Measurements from ENCODE around the gene NMS. TPM values are rescaled to one million over a fixed set of nuclear protein-coding genes. Genes with fewer than 3 reads are reported as not detected.

The NMS gene, protein sequence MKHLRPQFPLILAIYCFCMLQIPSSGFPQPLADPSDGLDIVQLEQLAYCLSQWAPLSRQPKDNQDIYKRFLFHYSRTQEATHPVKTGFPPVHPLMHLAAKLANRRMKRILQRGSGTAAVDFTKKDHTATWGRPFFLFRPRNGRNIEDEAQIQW
- not detected in 2 replicates for total RNA-seq (2014; rRNA removed; shearing (Covaris generic); ENCODE audit: low replicate concordance)

GRCh38 chr2:100470182-100470581 is at the start of gene NMS:
Gene NMS (plus strand): TSS chr2:100470482. CDS start chr2:100470489, 7 bp downstream.
- no peaks in the 10 kb centered on the region for H3K27me3 ChIP-seq (ENCODE audit: low read length)
- H3K4me2 ChIP-seq (ENCODE audit: low read depth, low read length, poor library complexity, severe bottlenecking), result no peak within 1 kb of the TSS
- DNase-seq, result no peak
- no peak within 1 kb of the TSS for H2AFZ ChIP-seq (ENCODE audit: low read length)
- no peaks in the 10 kb centered on the region for H3K79me2 ChIP-seq (ENCODE audit: low read length)
- H3K9me3 ChIP-seq (ENCODE audit: low read length), result no peaks in the 10 kb centered on the region
- no peak within 1 kb of the TSS for H3K4me3 ChIP-seq (ENCODE audit: low read length)
- H3K27ac ChIP-seq (ENCODE audit: low read length), result no peak within 1 kb of the TSS
- H4K20me1 ChIP-seq (ENCODE audit: insufficient read depth, low read depth, low read length), result no peaks in the 10 kb centered on the region
- H3K9ac ChIP-seq (ENCODE audit: low read length), result no peak within 1 kb of the TSS
- H3K4me1 ChIP-seq (ENCODE audit: low read length), result no peaks in the 10 kb centered on the region
- no peaks in the 10 kb centered on the region for H3K9me2 ChIP-seq (replicated peaks; ENCODE audit: insufficient read depth, low read length)
- no peaks in the 10 kb centered on the region for H3K36me3 ChIP-seq (ENCODE audit: insufficient read depth, low read length)

GRCh38 chr2:100422320-100423055 is 47.8 kb upstream of the NMS start:
- Histone ChIP-seq H3K9me2 (replicated peaks; ENCODE audit: insufficient read depth, low read length) (no peaks in the 10 kb centered on the region), H3K27me3 (ENCODE audit: low read length) (no peaks in the 10 kb centered on the region), H3K9me3 (ENCODE audit: low read length) (no peaks in the 10 kb centered on the region), H4K20me1 (ENCODE audit: insufficient read depth, low read depth, low read length) (no peaks in the 10 kb centered on the region), H3K4me3 (ENCODE audit: low read length) (no peak overlapping the region), H3K79me2 (ENCODE audit: low read length) (no peaks in the 10 kb centered on the region), H3K9ac (ENCODE audit: low read length) (no peak overlapping the region), H3K36me3 (ENCODE audit: insufficient read depth, low read length) (no peaks in the 10 kb centered on the region), H3K4me1 (ENCODE audit: low read length) (peaks cover 5% of the 10 kb centered on the region; the same call in 1 of the 2 replicates), H3K4me2 (ENCODE audit: low read depth, low read length, poor library complexity, severe bottlenecking) (no peak overlapping the region), H3K27ac (ENCODE audit: low read length) (no peak overlapping the region), H2AFZ (ENCODE audit: low read length) (no peak overlapping the region)
- no peak for DNase-seq

- Histone ChIP-seq H3K27ac (ENCODE audit: low read length) (no peak overlapping the region), H3K36me3 (ENCODE audit: insufficient read depth, low read length) (no peaks in the 10 kb centered on the region), H4K20me1 (ENCODE audit: insufficient read depth, low read depth, low read length) (no peaks in the 10 kb centered on the region), H3K4me3 (ENCODE audit: low read length) (no peak overlapping the region), H3K9ac (ENCODE audit: low read length) (no peak overlapping the region), H3K9me2 (replicated peaks; ENCODE audit: insufficient read depth, low read length) (no peaks in the 10 kb centered on the region), H3K9me3 (ENCODE audit: low read length) (no peaks in the 10 kb centered on the region), H3K27me3 (ENCODE audit: low read length) (no peaks in the 10 kb centered on the region), H3K4me2 (ENCODE audit: low read depth, low read length, poor library complexity, severe bottlenecking) (no peak overlapping the region), H3K4me1 (ENCODE audit: low read length) (no peaks in the 10 kb centered on the region), H2AFZ (ENCODE audit: low read length) (no peak overlapping the region), H3K79me2 (ENCODE audit: low read length) (no peaks in the 10 kb centered on the region)
- DNase-seq, result no peak
These were observed 46.7 kb upstream of the NMS start for GRCh38 chr2:100423631-100424030.

DNA sequence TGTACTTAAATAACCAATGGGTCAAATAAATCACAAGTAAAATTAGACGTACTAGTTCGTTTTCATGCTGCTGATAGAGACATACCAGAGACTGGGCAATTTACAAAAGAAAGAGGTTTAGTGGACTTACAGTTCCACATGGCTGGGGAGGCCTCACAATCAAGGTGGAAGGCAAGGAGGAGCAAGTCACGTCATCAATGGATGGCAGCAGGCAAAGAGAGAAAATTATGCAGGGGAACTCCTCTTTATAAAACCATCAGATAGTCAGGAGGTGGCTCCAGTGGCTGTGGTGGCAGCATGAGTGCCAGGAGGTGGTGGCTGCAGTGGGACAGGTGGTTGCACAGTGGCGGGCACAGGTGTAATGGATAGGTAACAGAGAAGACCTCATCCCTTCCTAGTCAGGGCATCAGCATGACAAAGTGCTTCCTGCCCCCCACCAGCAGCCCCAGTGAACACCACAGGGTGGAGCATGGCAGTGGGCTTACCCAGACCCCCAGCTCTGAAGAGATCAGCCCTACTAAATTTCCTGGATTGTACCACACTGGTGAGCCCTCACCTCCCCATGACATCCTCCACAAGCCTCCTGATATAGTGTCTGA is 45.9 kb upstream of the NMS start:
- Histone ChIP-seq H3K36me3 (ENCODE audit: insufficient read depth, low read length) (no peaks in the 10 kb centered on the region), H3K4me3 (ENCODE audit: low read length) (no peak overlapping the region), H3K79me2 (ENCODE audit: low read length) (no peaks in the 10 kb centered on the region), H4K20me1 (ENCODE audit: insufficient read depth, low read depth, low read length) (no peaks in the 10 kb centered on the region), H3K4me1 (ENCODE audit: low read length) (no peaks in the 10 kb centered on the region), H3K9me3 (ENCODE audit: low read length) (no peaks in the 10 kb centered on the region), H3K9ac (ENCODE audit: low read length) (no peak overlapping the region), H3K27ac (ENCODE audit: low read length) (no peak overlapping the region), H3K27me3 (ENCODE audit: low read length) (no peaks in the 10 kb centered on the region), H3K4me2 (ENCODE audit: low read depth, low read length, poor library complexity, severe bottlenecking) (no peak overlapping the region), H2AFZ (ENCODE audit: low read length) (no peak overlapping the region), H3K9me2 (replicated peaks; ENCODE audit: insufficient read depth, low read length) (no peaks in the 10 kb centered on the region)
- no peak for DNase-seq

GRCh38 chr2:100425107-100425506 is 45.2 kb upstream of the NMS start:
- no peak overlapping the region for H3K9ac ChIP-seq (ENCODE audit: low read length)
- H3K9me2 ChIP-seq (replicated peaks; ENCODE audit: insufficient read depth, low read length), result no peaks in the 10 kb centered on the region
- no peak overlapping the region for H3K27ac ChIP-seq (ENCODE audit: low read length)
- no peaks in the 10 kb centered on the region for H3K36me3 ChIP-seq (ENCODE audit: insufficient read depth, low read length)
- H3K9me3 ChIP-seq (ENCODE audit: low read length), result no peaks in the 10 kb centered on the region
- no peaks in the 10 kb centered on the region for H3K4me1 ChIP-seq (ENCODE audit: low read length)
- H3K4me2 ChIP-seq (ENCODE audit: low read depth, low read length, poor library complexity, severe bottlenecking), result no peak overlapping the region
- no peak overlapping the region for H3K4me3 ChIP-seq (ENCODE audit: low read length)
- H3K79me2 ChIP-seq (ENCODE audit: low read length), result no peaks in the 10 kb centered on the region
- no peak for DNase-seq
- H3K27me3 ChIP-seq (ENCODE audit: low read length), result no peaks in the 10 kb centered on the region
- no peaks in the 10 kb centered on the region for H4K20me1 ChIP-seq (ENCODE audit: insufficient read depth, low read depth, low read length)
- no peak overlapping the region for H2AFZ ChIP-seq (ENCODE audit: low read length)

DNA sequence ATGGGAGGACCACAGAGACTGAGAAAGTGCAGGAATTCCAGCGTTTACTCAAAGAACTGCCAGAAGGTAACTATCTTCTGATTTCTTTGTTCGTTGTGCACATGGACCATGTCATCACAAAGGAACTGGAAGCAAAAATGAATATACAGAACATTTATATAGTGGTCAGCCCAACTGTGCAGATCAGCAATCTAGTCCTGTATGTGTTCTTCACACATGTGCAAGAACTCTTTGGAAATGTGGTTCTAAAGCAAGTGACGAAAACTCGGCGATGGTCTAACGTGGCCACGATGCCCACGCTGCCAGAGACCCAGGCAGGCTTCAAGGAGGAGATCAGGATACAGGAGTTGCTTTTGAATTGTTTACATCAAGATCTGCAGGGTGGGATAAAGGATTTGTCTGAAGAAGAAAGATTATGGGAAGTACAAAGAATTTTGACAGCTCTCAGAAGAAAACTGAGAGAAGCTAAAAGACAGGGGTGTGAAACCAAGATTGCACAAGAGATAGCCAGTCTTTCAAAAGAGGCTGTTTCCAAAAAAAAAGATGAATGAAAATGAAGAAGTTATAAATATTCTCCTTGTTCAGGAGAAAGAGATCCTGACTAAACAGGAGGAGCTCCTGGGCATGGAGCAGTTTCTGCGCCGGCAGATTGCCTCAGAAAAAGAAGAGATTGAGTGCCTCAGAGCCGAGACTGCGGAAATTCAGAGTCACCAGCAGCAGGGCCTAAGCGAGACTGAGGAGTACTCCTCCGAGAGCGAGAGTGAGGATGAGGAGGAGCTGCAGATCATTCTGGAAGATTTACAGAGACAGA is 44.5 kb upstream of the NMS start:
- Histone ChIP-seq H3K9ac (ENCODE audit: low read length) (no peak overlapping the region), H2AFZ (ENCODE audit: low read length) (no peak overlapping the region), H3K27ac (ENCODE audit: low read length) (no peak overlapping the region), H3K4me2 (ENCODE audit: low read depth, low read length, poor library complexity, severe bottlenecking) (no peak overlapping the region), H3K79me2 (ENCODE audit: low read length) (no peaks in the 10 kb centered on the region), H3K9me3 (ENCODE audit: low read length) (no peaks in the 10 kb centered on the region), H3K4me1 (ENCODE audit: low read length) (no peaks in the 10 kb centered on the region), H3K4me3 (ENCODE audit: low read length) (no peak overlapping the region), H3K9me2 (replicated peaks; ENCODE audit: insufficient read depth, low read length) (no peaks in the 10 kb centered on the region), H3K27me3 (ENCODE audit: low read length) (no peaks in the 10 kb centered on the region), H4K20me1 (ENCODE audit: insufficient read depth, low read depth, low read length) (no peaks in the 10 kb centered on the region), H3K36me3 (ENCODE audit: insufficient read depth, low read length) (no peaks in the 10 kb centered on the region)
- no peak for DNase-seq

- Histone ChIP-seq H3K79me2 (ENCODE audit: low read length) (no peaks in the 10 kb centered on the region), H3K27me3 (ENCODE audit: low read length) (no peaks in the 10 kb centered on the region), H3K4me1 (ENCODE audit: low read length) (no peaks in the 10 kb centered on the region), H3K4me2 (ENCODE audit: low read depth, low read length, poor library complexity, severe bottlenecking) (no peak overlapping the region), H3K9me2 (replicated peaks; ENCODE audit: insufficient read depth, low read length) (no peaks in the 10 kb centered on the region), H3K9ac (ENCODE audit: low read length) (no peak overlapping the region), H2AFZ (ENCODE audit: low read length) (no peak overlapping the region), H3K27ac (ENCODE audit: low read length) (no peak overlapping the region), H3K4me3 (ENCODE audit: low read length) (no peak overlapping the region), H4K20me1 (ENCODE audit: insufficient read depth, low read depth, low read length) (no peaks in the 10 kb centered on the region), H3K36me3 (ENCODE audit: insufficient read depth, low read length) (no peaks in the 10 kb centered on the region), H3K9me3 (ENCODE audit: low read length) (no peaks in the 10 kb centered on the region)
- DNase-seq, result no peak
These were observed 43.9 kb upstream of the NMS start for GRCh38 chr2:100426384-100426720.

GRCh38 chr2:100427111-100427510 is 43.2 kb upstream of the NMS start:
- no peak for DNase-seq
- H3K4me3 ChIP-seq (ENCODE audit: low read length), result no peak overlapping the region
- no peaks in the 10 kb centered on the region for H3K4me1 ChIP-seq (ENCODE audit: low read length)
- H3K27ac ChIP-seq (ENCODE audit: low read length), result no peak overlapping the region
- H3K79me2 ChIP-seq (ENCODE audit: low read length), result no peaks in the 10 kb centered on the region
- H3K9me2 ChIP-seq (replicated peaks; ENCODE audit: insufficient read depth, low read length), result no peaks in the 10 kb centered on the region
- H3K9me3 ChIP-seq (ENCODE audit: low read length), result no peaks in the 10 kb centered on the region
- H3K27me3 ChIP-seq (ENCODE audit: low read length), result no peaks in the 10 kb centered on the region
- no peaks in the 10 kb centered on the region for H3K36me3 ChIP-seq (ENCODE audit: insufficient read depth, low read length)
- no peak overlapping the region for H3K9ac ChIP-seq (ENCODE audit: low read length)
- no peak overlapping the region for H2AFZ ChIP-seq (ENCODE audit: low read length)
- H4K20me1 ChIP-seq (ENCODE audit: insufficient read depth, low read depth, low read length), result no peaks in the 10 kb centered on the region
- no peak overlapping the region for H3K4me2 ChIP-seq (ENCODE audit: low read depth, low read length, poor library complexity, severe bottlenecking)

Measured in Karpas-422 (cell line).